NCI-H1436 treated with DMSO at 0.1 percent for 48 hours (cell line): ENCODE data around the gene NME3.
"Not testable (repeated sequence)": the region's sequence is repeated elsewhere in the genome, so short reads cannot be mapped to it uniquely, and the experiment has no call there.

Source experiments
- DNase-seq: peaks from one replicate; lab custom pipeline; 2025; lab: John Stamatoyannopoulos, UW

Gene NME3

DNA sequence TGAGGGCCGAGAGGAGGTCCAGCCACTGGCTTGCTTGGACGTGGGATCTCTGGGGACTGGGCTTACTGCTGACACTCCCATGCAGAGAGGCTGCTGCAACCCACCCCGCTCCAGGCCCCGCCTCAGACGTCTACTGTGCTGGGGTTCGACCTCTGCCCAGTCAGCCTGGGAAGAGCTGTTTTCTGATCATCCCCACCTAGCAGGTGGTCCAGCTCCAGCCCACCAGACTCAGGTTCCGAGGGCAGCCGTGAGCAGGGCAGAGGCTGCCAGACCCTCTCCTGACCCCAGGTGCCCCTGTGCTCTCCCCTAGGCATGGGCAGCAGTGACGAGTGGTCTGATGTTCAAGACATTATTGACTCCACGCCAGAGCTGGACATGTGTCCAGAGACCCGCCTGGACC is 23.4 kb downstream of the NME3 start:
- no peak for DNase-seq

DNA sequence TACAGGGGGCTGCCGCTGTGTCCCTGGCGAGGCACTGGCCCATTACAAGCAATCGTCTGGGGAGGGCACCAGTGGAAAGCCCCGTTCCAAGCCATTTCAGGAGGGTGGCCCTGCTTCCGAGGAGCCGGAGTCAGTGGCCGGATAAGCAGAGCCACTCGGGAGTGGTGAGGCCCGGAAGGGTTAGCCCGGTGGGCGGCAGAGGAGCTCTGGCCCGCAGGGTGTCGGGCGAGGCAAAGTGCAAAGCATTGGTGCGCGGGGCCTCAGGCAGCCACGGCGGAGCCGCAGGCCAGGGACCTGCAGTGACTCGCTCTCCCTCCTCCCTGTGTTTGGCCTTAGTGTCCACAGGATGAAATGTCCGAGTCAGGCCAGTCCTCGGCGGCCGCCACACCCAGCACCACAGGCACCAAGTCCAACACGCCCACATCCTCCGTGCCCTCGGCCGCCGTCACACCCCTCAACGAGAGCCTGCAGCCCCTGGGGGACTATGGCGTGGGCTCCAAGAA is 24.6 kb downstream of the NME3 start:
- no peak for DNase-seq

DNA sequence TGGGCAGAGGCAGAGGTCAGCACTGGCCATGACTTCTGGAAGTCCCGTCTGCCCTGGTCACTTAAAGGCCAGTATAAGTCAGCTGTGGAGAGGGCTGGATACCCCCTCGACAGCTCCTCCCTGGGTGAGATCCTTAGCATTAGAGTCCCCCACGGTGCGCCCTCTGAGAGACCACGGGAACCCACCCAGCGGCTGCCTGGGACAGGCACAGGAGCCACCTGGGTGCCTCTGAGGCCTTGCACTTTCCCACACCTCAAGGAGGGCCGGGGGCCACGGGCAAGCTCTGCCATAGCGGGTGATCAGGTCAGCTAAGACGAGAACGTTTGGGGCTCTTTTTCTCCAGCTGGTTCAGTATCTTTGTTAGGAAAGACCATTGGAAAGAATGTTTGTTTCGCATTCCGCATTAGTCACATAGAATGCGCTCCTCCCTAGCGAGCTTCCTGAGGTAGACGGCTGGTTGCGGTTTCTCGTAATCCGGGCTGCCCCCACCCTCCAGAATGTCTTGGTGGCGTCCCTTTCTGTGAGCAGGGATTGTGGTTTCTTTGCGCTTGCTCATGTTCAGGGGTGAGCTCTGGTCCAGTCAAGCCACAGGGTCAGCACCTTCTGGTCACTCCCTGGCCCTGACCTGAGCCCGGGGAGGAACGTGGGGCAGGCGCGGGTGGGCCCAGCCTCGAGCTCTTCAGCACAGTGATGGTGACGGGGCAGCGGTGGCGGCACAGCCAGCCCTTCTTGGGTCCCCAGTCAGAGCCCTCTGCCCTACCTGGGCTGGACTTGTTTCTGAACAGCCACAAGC is 25.2 kb downstream of the NME3 start:
- no peak for DNase-seq

DNA sequence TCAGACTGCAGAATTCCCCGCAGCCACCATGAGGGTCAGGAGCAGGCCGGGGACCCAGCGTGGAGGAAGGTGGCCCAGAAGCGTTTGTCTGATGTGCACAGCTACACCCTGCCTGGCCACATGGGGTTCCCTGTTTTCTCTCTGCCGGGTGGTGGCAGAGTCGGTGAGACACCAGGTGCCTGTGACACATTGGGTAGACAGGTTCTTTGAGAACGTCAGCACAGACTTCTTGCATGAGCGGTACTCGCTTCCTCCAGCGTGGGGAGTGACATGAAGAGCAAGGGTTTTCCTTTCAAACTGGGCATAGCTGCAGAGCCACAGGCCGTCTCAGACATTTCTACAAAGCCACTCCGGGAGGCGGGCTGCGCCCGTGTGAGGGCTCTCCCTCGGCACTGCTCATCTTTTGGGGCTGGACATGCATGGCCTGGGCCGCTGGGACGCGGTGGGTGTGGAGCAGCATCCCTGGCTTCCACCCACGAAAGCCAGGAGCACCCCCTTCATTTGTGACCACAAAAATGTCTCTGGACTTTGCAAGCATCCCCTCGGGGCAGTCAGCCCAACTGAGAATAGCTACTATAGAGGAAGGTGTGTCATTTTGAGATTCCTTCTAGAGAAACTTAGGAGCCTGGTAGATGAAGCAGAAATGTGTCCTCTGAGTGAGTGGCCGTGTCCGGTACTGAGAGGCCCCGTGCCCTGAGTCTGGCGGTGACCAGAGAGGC is 26.0 kb downstream of the NME3 start:
- DNase-seq = no peak

DNA sequence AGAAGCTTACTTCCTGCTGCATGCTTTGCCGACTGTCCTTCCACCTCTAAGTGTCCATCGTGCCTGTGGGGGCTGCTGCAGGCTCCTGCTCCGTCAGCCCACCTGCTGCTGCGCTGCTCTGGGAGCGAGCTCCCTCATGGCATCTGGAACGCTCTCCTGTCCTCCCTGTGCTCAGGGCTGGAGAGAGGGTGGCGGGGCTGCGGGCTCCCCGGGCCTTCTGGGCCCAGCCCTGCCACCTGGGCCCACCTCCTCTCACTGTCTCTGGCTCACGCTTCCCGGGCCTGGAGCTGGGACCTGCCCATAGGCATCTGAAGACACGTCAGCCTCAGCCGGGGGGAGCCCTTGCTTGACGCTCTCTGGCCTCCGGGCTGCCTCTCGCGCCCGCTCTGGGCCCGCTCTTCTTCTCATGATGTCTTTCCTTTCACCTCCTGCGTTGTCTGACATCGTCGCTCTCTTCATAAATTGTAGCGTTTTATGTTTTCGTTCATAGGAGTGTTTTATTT is 27.0 kb downstream of the NME3 start:
- DNase-seq = no peak

DNA sequence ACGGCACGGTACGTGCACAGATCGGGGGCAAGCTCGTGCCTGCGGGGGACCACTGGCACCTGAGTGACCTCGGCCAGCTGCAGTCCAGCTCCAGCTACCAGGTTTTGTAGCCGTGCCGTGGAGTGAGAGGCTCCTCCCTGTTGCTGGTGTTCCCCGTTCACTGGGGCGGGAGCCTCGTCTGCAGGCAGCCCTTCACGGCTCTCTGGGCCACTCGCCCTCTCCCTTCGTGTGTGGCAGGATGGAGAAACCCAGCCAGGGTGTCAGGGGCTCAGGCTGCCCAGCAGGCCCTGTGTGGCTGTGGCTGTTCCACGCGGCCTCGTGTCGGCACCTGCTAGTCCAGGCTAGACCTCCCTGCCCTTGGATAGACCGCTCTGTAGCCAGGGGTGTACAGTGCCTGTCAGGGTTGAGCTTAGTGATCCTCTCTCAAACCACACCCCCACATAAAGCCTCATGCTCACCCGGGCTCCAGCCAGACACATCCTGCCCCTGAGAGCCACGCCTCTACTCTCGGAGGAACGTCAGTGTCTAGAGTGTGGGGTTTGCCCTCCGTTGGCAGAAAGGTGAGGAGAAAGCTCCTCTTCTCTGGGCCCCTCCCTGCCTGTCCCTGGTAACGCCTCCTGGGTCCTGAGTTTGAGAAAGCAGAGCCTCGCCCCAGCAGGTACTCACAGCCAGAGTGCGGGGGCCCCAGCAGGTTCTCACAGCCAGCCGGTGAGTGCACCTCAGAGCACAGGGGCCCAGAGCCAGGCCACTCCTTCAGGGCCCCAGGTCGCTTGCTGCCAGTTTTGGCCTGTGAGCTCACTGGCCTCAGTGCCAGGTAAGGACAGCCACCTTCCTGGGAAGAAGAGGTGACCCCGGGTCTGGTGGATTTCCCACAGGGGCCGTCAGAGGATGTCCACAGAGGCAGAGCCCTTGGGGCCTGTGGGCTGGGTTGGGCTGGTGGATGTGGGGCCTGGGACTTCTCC is 27.7 kb downstream of the NME3 start:
- DNase-seq = no peak

DNA sequence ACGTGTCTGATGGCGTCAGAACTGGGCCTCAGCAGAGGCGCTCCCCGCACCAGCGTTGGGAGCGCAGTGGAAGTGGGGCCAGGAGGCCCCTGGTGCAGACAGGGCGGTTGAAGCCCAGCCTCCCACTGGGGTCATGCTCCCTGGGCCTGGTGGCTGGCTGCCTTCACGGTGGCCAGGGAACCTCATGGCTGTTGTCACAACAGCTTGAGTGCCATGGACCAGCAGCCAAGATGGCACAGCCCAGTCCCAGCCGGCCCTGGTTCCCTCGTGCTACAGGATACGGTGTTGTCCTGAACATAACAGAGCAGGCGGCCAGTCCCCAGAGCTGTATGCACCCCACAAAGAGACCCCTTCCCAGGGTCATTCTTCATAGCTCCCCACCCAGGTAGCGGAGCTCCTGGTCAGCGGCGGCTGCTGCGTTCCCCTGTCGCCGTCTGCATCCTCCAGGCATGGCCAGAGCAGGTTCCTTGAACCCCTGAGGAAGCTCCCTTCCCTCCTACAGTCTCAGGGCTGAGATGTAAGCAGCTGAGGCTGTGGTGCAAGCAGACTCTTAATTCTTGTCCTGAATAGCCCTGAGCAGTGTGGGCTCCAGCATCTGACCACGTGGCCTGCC is 29.7 kb downstream of the NME3 start:
- no peak for DNase-seq

DNA sequence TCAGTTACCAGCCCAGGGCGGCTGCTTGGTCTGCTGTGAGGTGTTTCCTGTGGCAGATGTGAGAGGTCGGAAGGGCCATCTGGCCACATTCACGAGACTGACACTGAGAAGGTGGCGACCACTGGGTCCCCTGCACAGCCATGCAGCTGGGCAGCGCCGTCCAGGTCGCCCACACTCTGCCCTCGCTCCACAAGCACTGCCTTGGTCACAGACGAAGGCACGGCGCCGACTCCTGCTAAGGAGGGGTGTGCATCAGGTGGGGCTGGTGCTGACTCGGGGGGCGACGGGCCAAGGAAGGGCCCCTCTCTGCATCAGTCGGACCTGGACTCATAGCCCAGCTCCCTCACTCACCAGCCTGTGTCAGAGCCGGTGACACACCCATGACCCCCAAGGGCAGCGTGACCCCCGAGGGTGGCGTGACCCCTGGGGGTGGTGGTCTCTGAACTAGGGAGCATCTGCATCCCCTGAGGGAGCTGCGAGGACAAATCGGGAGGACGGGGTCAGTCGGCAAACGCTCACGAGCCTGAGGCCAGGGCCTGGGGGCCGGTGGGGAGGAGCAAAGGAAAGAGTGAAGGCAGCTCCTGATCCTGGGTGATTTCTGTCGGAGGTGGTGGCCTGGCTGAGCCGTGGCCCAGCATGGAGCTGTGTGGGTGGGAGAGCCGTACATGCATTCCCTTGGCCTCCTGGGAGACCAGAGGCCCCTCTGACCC is 30.4 kb downstream of the NME3 start:
- no peak for DNase-seq

DNA sequence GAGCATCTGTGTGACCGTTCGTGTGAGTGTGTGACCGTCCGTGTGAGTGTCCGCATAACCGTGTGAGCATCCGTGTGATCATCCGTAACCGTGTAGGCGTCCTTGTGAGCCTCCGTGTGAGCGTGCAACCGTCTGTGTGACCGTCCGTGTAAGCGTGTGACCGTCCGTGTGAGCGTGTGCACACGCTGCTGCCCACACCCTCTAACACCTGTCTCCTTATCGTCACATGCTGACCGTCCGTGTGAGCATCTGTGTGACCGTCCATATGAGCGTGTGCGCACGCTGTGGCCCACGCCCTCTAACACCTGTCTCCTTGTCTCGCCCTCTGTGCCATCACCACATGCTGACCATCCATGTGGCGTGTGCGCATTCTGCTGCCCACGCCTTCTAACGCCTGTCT is 31.1 kb downstream of the NME3 start:
- DNase-seq = no peak

DNA sequence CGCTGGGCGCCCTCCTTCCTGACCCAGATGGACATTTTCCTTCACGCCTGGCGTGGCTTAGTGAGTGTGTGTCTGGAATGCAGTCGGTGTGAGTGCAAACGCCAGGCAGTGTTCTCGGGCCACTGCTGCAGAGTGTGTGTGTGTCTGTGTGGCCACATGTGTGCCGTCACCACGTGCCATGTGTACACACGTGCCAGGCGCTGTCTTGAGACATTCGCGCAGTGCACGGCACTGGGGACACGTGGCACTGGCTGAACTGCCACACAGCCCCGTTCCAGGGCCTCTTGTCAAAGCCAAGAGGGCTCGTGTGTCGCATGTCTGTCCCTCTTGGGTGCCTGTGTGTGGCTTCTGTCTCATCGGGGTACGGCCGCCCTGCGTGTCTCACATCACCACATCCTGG is 36.5 kb downstream of the NME3 start:
- no peak for DNase-seq

DNA sequence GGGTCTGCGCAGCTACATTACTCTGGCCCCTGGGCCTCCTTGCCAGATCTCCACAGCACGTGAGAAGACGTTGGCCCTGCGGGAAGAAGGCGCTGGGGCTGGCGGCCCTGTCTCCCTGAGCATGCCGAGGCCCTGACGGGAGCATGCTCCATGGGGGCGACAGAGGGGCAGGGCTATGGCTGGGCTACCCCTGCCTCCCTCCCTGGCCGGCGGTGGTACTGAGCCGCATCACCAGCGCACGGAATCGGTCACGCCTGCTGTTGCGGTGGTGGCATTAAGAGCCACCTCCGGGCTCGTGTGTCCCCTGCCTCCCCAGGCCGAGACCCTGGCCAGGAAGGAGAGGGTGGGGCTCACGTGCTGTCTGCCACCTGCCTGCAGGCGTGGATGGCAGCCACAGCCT is 37.2 kb downstream of the NME3 start:
- no peak for DNase-seq

DNA sequence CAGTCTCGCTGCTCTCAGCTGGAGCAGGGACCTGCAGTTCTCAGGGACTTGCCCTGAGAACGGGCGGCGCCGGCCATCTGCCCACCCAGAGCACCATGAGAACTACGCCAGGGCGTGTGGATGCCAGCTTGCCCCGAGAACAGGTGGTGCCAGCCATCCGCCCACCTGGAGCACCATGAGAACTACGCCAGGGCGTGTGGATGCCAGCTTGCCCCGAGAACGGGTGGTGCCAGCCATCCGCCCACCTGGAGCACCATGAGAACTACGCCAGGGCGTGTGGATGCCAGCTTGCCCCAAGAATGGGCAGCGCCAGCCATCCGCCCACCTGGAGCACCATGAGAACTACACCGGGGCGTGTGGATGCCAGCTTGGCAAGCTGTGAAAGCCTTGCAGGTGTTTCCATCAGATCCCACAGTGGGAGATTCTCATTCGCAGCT is 38.8 kb downstream of the NME3 start:
- DNase-seq = not testable (repeated sequence)

DNA sequence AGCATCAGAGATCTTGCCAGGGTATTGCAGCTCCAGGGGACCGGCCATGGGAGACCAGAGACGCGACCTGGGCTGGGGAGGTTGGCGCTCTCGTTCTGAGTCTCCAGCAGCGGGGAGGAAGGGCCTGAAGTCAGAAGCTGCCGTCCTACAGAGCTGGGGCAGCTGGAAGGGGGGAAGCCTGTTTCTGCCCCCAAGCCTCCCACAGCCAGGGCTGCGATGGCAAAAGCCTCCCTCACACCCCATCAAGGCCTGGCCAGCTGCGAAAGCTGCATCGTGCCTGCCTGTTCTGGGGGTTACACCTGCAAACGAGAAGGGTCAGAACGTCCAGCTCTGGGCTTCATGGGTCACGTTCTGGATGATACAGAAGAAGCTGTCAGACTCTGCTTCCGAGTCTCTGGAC is 39.3 kb downstream of the NME3 start:
- no peak for DNase-seq

DNA sequence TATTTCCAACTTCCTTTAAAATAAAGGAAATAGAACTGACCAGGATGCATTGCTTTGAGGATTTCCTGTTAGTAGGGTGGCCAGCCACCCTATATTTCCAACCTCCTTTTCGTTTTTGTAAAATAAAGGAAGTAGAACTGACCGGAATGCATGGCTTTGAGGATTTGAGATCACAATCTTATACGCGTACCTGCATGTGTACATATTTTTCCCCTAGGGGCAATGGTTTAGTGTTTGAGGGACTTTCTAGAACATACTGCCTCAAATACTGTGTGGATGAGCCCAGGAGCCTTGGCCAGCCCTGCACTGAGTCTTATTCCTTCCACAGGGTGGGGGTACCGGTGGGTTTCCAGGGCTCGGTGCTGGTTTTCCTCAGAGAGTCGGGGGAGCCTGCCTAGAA is 39.7 kb downstream of the NME3 start:
- DNase-seq = no peak

DNA sequence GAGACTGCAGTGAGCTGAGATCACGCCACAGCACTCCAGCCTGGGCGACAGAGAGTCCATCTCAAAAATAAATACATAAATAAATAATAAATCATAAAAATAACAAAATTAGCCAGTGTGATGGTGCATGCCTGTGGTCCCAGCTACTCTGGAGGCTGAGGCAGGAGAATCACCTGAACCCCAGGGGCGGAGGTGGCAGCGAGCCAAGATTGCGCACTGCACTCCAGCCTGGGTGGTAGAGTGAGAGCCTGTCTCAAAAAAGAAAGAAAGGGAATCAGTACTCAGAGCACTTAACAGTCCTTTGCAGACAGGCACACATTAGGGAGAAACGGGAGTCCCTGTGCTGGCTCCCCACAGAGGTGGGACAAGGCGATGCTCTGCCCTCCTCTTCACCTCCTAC is 40.3 kb downstream of the NME3 start:
- no peak for DNase-seq

DNA sequence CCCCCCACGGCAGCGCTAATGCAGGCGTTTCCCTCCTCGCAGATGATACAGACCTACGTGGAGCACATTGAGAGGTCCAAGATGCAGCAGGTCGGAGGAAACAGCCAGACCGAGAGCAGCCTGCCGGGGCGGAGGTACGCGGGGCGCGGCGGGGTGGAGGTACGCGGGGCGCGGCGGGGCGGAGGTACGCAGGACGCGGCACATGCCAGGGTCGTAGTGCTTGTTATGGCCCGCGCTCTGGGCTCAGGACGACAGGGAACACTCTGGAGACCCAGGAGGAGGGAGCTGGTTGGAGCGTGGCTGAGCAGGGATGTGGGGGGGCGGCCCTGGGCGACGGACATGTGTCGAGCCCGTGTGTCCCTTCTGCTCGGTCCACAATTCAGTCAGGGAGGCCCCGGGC is 41.9 kb downstream of the NME3 start:
- DNase-seq = no peak

DNA sequence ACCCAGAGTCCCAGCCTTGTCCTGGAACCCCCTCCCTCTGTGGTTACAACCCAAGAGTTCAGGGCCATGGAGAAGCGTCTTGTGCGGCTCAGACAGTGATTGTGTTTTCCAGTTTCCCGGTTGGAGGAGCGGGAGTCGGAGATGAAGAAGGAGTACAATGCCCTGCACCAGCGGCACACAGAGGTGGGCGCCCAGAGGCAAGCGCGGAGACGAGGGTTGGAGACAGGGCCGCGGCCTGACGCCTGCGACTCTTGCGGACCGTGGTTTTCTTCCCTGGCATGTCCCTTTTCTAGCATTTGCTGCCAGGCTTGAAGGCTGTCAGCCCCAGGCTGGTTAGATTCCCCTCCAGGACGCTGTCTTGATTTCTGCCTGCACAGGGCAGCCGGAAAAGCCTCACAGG is 42.3 kb downstream of the NME3 start:
- no peak for DNase-seq

DNA sequence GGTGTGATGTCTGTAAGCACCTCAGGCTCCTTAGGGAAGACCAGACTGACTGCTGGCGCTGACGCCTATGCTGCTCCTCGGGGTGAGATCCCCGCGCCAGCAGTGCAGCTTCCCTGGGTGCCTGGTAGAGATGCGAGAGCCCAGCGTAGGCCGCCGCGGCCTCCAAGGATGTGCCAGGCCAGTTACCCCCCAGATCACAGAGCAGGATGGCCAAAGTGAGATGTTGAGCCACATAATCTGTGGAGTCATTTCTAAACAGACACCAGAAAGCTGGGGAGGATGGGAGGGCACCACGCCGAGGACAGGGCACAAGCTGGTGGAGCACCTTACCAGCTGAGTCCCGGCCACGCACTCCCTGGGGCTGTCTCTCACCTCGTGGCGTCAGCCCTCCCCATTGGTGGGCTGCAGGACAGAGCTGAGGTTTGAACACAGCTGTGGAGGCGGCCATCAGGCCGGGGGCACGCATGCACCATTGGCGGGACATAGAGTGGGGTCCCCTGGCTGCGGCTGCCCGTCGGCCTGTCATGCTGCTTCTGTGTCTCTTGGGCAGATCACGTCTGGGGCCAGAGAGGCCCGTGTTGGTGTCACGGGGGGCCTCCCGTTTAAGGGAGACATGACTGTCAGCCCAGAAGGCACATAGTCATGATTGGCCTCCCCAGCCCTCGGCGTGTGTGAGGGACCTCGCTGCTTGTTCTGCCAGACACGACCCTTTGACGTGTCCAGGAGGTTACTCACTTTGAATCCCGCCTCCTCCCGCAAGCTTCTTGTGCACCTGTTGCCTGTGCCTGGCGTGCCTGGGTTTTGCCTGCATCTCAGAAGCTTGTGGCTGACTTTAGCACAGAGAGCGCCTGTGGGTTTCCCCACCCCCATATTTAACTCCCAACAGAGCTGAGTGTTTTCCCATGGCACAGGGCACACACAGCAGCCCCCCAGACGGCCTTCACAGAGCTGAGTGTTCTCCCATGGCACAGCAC is 43.4 kb downstream of the NME3 start:
- no peak for DNase-seq

DNA sequence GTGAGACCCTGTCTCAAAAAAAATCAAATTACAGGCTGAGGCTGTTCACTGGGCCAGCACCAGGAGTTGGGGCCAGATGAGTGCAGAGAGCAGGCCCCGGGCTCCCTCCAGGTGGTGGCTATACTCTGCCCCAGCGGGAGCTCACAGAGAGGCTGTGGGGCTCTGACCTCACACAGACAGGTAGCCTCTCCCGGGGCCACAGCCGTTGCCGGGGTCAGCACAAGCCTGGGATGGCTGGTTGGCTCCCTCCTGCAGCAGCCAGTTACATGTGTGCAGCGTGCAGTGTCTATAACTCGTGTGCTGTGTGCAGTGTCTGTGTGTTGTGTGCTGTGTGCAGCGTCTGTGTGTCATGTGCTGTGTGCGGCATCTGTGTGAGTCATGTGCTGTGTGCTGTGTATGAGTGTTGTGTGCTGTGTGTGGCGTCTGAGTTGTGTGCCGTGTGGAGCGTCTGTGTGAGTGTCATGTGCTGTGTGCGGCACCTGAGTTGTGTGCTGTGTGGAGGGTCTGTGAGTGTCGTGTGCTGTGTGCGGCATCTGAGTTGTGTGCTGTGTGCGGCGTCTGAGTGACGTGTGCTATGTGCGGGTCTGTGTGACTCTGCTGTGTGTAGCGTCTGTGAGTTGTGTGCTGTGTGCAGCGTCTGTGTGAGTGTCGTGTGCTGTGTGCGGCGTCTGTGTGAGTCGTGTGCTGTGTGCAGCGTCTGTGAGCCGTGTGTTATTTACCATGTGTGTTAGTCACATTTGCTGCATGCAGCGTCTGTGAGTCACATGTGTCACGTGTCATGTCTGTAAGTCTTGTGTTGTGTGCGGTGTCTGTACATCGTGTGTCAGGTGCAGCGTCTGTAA is 44.5 kb downstream of the NME3 start:
- DNase-seq = no peak
